GM12872 (cell line): ENCODE data around the gene RAD51B.

ENCODE experiments used
- TF ChIP-seq, protein P1 (sequence below): IDR thresholded peaks from 3 replicates; pipeline ENCODE4 v1.5.1; 2011; ENCODE audit warnings: low read depth, mild to moderate bottlenecking, low read length, moderate library complexity; ENCODE audit not compliant: insufficient read depth

Gene RAD51B

DNA sequence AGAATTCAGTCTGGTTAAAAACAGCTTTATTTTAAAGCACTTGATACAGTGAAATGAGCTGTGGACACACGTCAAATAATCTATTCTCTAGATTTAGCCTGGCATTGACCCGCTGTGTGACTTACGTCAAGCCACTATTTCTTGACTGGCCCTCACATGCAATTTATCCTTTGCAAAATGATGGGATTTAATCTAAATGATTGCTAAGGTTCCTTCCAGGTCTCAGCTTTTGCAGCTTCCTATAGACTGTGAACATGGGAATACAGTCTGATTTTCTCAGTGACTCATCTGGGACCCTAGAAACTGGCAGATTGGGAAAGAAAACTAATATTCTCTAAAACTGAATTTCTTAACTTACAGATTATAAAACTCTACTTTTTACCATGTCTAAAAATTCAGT is 409.1 kb downstream of the RAD51B start:
- TF ChIP-seq, protein P1, sequence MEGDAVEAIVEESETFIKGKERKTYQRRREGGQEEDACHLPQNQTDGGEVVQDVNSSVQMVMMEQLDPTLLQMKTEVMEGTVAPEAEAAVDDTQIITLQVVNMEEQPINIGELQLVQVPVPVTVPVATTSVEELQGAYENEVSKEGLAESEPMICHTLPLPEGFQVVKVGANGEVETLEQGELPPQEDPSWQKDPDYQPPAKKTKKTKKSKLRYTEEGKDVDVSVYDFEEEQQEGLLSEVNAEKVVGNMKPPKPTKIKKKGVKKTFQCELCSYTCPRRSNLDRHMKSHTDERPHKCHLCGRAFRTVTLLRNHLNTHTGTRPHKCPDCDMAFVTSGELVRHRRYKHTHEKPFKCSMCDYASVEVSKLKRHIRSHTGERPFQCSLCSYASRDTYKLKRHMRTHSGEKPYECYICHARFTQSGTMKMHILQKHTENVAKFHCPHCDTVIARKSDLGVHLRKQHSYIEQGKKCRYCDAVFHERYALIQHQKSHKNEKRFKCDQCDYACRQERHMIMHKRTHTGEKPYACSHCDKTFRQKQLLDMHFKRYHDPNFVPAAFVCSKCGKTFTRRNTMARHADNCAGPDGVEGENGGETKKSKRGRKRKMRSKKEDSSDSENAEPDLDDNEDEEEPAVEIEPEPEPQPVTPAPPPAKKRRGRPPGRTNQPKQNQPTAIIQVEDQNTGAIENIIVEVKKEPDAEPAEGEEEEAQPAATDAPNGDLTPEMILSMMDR: no peak

DNA sequence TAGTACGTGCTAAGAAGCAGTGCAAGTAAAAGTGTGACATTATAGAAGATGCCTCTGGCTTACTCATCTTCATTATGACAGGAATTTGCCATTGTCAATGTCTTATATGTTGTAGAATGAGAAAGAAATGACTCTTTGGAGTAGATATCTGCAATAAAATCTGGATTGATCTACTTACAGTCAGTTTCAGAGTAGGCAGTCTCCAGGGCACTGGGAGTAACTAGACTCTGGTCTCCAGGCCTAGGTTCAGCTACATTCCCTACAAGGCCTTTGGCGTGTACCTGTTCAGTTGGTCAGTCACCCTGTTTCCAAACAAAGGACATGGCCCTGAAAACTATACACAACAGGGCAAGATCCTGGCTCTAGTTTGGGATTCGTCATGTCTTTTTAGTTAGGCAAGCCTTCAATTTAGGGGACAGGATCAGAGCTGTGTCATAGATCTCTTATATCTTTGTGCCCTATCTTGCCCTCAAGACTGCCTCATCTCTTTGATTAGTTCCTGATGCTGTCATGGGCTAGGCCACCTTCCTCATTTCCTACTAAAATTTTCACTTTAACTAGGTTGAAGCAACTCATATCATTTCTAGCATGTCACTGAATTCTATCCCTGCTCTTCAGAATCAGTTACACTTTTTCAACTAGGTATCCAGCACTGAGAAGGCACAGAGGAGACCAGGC is 410.0 kb downstream of the RAD51B start:
- TF ChIP-seq, protein P1: no peak

DNA sequence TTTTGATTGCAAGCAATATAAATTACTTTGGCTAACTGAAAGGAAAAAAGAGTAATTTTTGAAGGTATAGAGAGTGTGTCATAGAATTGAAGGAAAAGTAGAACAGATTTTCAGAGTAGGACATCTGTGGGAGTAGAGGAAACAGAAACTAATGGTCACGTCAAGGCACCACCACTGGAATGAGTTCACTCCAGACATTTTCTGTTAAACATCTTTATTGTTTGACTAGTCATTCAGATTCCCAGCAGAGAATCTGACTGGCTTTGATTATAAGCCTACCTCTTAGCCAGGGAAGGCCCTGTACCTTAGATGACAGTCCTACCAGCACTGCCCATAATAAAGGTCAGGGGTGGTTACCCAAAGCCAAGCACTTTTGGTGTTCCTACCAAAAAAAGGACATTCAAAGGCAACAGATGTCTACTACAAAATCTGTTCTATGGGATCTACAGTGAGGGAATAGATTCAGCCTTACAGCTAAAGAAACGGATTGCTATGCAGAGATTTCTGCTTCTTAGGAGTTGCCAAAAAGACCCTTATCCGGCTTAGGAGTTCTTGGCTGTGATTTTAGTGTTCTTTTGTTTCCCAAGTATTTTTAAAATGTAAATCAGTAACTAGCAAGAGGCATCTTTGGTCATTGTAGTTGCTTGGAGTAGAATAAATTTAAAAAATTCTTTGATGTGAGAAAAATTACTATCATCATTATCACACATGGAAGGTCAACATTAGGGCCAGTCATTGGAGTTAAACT is 410.8 kb downstream of the RAD51B start:
- TF ChIP-seq, protein P1: no peak

DNA sequence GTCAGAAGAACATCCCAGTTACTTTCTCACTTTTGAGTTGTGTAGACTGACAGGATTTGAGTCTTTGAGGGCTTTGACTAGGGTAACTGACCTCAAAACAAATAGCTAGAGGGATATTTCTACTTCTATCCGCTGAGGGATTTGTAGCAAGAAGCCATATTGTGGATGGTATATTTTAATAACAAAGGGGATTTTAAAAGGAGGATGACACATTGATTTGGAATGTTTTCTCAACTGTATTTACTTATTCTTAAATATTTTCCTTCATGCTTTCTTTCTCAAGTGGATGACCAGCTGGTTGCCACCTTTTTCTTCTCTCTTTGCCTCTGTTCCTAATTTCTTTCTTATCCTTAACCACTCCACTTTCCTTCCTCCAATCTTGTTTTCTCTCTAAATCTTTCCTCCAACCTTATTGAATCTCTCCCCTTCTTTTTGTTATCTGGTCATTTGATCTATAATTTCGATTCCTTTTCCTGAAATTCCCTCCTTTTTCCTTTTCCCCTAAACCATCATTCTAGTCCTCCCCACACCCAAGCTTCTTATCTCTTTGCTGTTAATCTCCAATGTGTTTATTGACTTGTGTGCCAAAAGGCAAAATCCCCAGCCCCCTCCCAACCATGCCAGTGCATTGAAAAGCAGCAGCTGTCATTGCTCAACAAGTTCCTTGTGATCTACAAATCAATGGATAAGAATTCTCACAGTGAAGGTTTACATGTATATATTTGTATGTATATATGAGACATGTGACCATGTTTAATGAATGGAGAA is 411.6 kb downstream of the RAD51B start:
- TF ChIP-seq, protein P1: no peak

DNA sequence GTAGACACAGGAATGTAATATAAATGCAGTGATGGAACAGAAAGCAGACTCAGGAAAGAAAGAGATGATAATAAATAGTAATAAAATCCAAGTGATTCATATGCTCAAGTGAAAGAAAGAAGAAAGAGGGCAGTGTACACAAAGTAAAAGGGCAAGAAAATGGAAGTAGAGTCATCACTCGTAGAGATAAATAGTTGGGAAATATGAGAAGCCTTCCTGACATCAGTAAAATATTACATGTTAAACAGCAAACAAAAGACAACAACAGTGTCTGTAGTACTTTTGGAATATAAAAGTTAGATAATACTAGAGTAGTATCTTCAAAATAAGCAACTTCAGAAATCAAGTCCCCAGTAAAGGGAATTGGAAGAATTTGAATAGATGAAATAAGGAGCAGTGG is 412.3 kb downstream of the RAD51B start:
- TF ChIP-seq, protein P1: no peak

DNA sequence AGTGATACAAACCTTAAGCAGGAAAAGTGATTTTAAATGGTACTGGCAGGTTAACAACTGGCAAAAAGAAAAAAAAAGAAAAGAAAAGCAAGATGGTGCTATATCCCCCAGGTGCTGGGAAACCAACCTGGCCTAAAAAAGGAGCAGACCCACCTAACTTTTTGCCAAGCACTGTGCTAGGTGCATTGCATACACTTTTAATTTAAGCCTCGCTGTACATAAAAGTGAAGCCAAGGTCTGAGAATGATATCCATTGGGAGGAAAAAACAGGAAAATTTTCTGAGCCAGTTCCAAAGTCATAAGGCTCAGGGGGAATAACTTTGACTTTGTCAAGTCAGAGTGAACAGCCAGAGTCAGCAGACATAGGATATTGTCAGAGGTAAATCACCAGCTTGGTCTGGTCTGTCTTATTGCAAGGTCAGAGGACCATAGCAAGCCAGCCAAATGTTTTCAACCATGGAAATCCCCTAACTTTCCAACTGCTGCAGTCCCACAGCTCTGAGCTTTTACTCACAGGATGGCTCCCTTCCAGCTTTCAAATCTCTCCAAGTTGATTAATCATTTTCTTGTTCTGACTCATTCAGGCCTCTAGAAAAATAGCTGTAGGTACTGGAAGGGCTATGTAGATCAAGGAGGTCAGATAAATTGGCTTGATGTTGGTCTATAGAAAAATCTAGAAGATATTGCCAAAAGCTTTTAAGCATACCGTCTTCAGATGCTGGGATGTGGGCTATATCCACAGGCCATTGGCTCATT is 412.9 kb downstream of the RAD51B start:
- TF ChIP-seq, protein P1: no peak
